Measurements from ENCODE around the gene WHRN. TPM values are rescaled to one million over a fixed set of nuclear protein-coding genes. Genes with fewer than 3 reads are reported as not detected.

The WHRN gene
- total RNA-seq, 2 experiments from 2014 or later: 0.19 to 2.1 TPM

- ChIA-PET CTCF (ENCODE audit: unreplicated experiment) (no interaction called here), POLR2A (interaction anchor here (0.5 to 0.7 kb wide), 2 partner anchors 18 to 1601 kb away, joined by 3 to 5 read pairs; no protein-coding TSS in a partner anchor)
- no TSS peak for BruUV-seq (replicated peaks)
- Histone ChIP-seq H3K4me2 (ENCODE audit: low read length) (no peak overlapping the region), H4K20me1 (ENCODE audit: insufficient read depth, low read length) (no peaks in the 10 kb centered on the region), H3K27ac (ENCODE audit: low read depth, low read length, poor library complexity, severe bottlenecking) (no peak overlapping the region), H3K9me3 (ENCODE audit: low read length) (no peaks in the 10 kb centered on the region), H3K9me2 (ENCODE audit: insufficient read depth, low read length) (no peaks in the 10 kb centered on the region), H2AFZ (ENCODE audit: low read length) (no peak overlapping the region), H3K79me2 (ENCODE audit: insufficient read depth, low read depth, low read length) (no peaks in the 10 kb centered on the region), H3K36me3 (ENCODE audit: insufficient read depth, low read length) (no peaks in the 10 kb centered on the region), H3K4me1 (ENCODE audit: insufficient read depth, low read length, poor library complexity, severe bottlenecking) (peaks cover 2% of the 10 kb centered on the region), H3K4me3 (ENCODE audit: low read depth, low read length, poor library complexity, severe bottlenecking) (no peak overlapping the region)
- DNase-seq (ENCODE audit: low spot score): no peak
- TF ChIP-seq EZH2phosphoT487 (IDR thresholded peaks at IDR 0.05; ENCODE audit: borderline replicate concordance, low read depth, low read length): no peak
- intact Hi-C loops (cut with micrococcal nuclease; ENCODE audit: unreplicated experiment): no loop called here
These were observed 76.8 kb downstream of the WHRN start for GRCh38 chr9:114428466-114428865.

DNA sequence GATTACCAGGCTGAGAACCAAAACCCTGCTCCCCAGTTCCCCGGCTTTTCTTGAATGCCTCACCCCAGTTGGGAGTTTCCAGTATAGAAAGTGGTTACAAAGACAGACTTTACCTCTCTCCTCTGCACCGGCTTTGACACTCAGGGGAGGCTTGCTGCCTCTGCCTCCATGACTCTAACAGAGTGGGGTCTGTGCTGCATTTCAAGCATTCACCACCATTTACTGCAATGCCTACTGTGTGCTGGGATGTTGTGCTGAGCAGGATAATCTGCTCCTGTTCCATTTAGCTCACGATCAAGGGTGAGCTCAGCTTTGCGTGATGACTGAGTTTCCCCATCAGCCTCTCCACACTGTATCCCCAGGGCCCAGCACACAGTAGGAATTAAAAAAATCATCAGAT is 77.6 kb downstream of the WHRN start:
- Histone ChIP-seq H3K9me3 (ENCODE audit: low read length) (no peaks in the 10 kb centered on the region), H3K27ac (ENCODE audit: low read depth, low read length, poor library complexity, severe bottlenecking) (no peak overlapping the region), H2AFZ (ENCODE audit: low read length) (no peak overlapping the region), H3K36me3 (ENCODE audit: insufficient read depth, low read length) (no peaks in the 10 kb centered on the region), H3K79me2 (ENCODE audit: insufficient read depth, low read depth, low read length) (no peaks in the 10 kb centered on the region), H4K20me1 (ENCODE audit: insufficient read depth, low read length) (no peaks in the 10 kb centered on the region), H3K4me3 (ENCODE audit: low read depth, low read length, poor library complexity, severe bottlenecking) (no peak overlapping the region), H3K4me1 (ENCODE audit: insufficient read depth, low read length, poor library complexity, severe bottlenecking) (no peaks in the 10 kb centered on the region), H3K9me2 (ENCODE audit: insufficient read depth, low read length) (no peaks in the 10 kb centered on the region), H3K4me2 (ENCODE audit: low read length) (no peak overlapping the region)
- intact Hi-C loops (cut with micrococcal nuclease; ENCODE audit: unreplicated experiment): no loop called here
- no peak for DNase-seq (ENCODE audit: low spot score)
- TF ChIP-seq EZH2phosphoT487 (IDR thresholded peaks at IDR 0.05; ENCODE audit: borderline replicate concordance, low read depth, low read length): no peak
- no peak for TF ChIP-seq CTCF (conservative IDR thresholded peaks at IDR 0.05; ENCODE audit: low read length)
- no TSS peak for BruUV-seq (replicated peaks)
- ChIA-PET CTCF (ENCODE audit: unreplicated experiment) (no interaction called here), POLR2A (interaction anchor here (1.2 kb wide), 1 partner anchor 248 kb away, joined by 3 read pairs; no protein-coding TSS in a partner anchor)

DNA sequence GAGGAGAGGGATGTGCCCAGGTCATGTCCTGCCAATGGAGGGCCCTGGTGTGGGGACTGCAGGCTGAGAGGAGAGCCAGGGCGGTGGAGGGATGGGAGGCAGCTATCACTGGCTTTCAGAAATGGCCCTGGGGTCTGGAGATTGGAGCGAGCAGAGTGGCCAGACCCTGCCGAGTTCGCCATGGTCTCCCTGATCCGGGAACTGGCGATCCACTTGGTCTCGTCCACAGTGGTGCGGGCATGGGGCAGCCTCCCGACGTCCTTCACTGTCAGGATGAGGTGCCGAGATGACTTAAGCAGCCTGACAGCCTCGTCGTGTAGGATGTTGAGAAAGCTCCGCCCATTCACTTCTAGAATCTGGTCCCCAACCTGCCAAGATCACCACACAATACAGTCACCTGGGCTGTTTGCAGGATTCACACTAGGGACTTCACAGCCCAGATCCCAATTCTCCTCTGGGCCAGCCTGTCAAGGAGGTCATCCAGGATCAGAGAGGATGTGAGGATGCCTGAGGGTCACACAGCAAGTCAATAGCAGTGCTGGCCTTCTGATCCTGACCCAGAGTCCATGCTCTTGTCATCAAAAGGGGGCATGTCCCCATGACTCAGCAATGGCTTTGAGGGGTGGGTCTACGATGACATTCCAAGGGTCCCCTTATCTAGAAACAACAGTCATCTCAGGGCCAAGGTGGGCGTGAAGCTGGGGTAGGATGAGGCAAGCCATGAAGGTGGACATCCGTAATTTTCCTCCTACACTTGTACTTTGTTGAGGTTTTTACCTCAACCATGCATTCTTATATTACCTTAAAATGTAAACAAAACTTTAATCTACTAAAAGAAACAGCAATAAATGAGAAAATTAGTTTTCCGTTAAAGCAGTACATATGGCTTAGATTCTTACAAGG is 79.0 kb downstream of the WHRN start:
- no TSS peak for BruUV-seq (replicated peaks)
- Histone ChIP-seq H3K9me3 (ENCODE audit: low read length) (no peaks in the 10 kb centered on the region), H2AFZ (ENCODE audit: low read length) (no peak overlapping the region), H3K27ac (ENCODE audit: low read depth, low read length, poor library complexity, severe bottlenecking) (no peak overlapping the region), H3K36me3 (ENCODE audit: insufficient read depth, low read length) (no peaks in the 10 kb centered on the region), H3K9me2 (ENCODE audit: insufficient read depth, low read length) (no peaks in the 10 kb centered on the region), H4K20me1 (ENCODE audit: insufficient read depth, low read length) (no peaks in the 10 kb centered on the region), H3K4me1 (ENCODE audit: insufficient read depth, low read length, poor library complexity, severe bottlenecking) (no peaks in the 10 kb centered on the region), H3K4me2 (ENCODE audit: low read length) (no peak overlapping the region), H3K4me3 (ENCODE audit: low read depth, low read length, poor library complexity, severe bottlenecking) (no peak overlapping the region), H3K79me2 (ENCODE audit: insufficient read depth, low read depth, low read length) (no peaks in the 10 kb centered on the region)
- ChIA-PET POLR2A (interaction anchor here (1.2 kb wide), 1 partner anchor 249 kb away, joined by 3 read pairs; no protein-coding TSS in a partner anchor), CTCF (ENCODE audit: unreplicated experiment) (no interaction called here)
- TF ChIP-seq EZH2phosphoT487 (IDR thresholded peaks at IDR 0.05; ENCODE audit: borderline replicate concordance, low read depth, low read length): no peak
- no peak for TF ChIP-seq CTCF (conservative IDR thresholded peaks at IDR 0.05; ENCODE audit: low read length)
- intact Hi-C loops (cut with micrococcal nuclease; ENCODE audit: unreplicated experiment): no loop called here
- no peak for DNase-seq (ENCODE audit: low spot score)

All from OCI-LY7 (cell line).